IPS DF 4.7 (cell line): ENCODE measurements around the gene CACNG3.
"Not testable (repeated sequence)": the region's sequence is repeated elsewhere in the genome, so short reads cannot be mapped to it uniquely, and the experiment has no call there.

ENCODE experiments used
- DNase-seq: peaks from one replicate; pipeline ENCODE4 v3.0.0-alpha.2; 2013; ENCODE audit warnings: low spot score; ENCODE audit errors: extremely low read depth

Gene CACNG3

GRCh38 chr16:24275413-24275812, 19.3 kb downstream of the CACNG3 start:
- no peak for DNase-seq

- DNase-seq, result no peak
Measured at GRCh38 chr16:24279982-24280515, 23.9 kb downstream of the CACNG3 start.

- DNase-seq, result no peak
Measured at GRCh38 chr16:24281466-24281865, 25.3 kb downstream of the CACNG3 start.

GRCh38 chr16:24282141-24282540, 26.0 kb downstream of the CACNG3 start:
- DNase-seq, result no peak

- no peak for DNase-seq
Measured at GRCh38 chr16:24286741-24287405, 30.7 kb downstream of the CACNG3 start.

GRCh38 chr16:24288516-24288915, 32.4 kb downstream of the CACNG3 start:
- no peak for DNase-seq

GRCh38 chr16:24289166-24289700, 33.1 kb downstream of the CACNG3 start:
- no peak for DNase-seq

- DNase-seq, result no peak
Measured at GRCh38 chr16:24291932-24292331, 35.8 kb downstream of the CACNG3 start.

GRCh38 chr16:24294131-24294530, 38.0 kb downstream of the CACNG3 start:
- DNase-seq, result no peak

- no peak for DNase-seq
Measured at GRCh38 chr16:24297375-24297774, 41.2 kb downstream of the CACNG3 start.

- no peak for DNase-seq
Measured at GRCh38 chr16:24298548-24299167, 42.5 kb downstream of the CACNG3 start.

- not testable (repeated sequence) for DNase-seq
Measured at GRCh38 chr16:24300750-24301149, 44.6 kb downstream of the CACNG3 start.

GRCh38 chr16:24302636-24303035, 46.5 kb downstream of the CACNG3 start:
- no peak for DNase-seq

GRCh38 chr16:24308200-24308599, 52.1 kb downstream of the CACNG3 start:
- DNase-seq, result no peak

GRCh38 chr16:24309258-24310142, 53.4 kb downstream of the CACNG3 start:
- DNase-seq, result no peak

- no peak for DNase-seq
Measured at GRCh38 chr16:24315343-24315742, 59.2 kb downstream of the CACNG3 start.

GRCh38 chr16:24318680-24319079, 62.5 kb downstream of the CACNG3 start:
- DNase-seq, result no peak

GRCh38 chr16:24319126-24319814, 63.1 kb downstream of the CACNG3 start:
- no peak for DNase-seq

- no peak for DNase-seq
Measured at GRCh38 chr16:24322106-24322505, 66.0 kb downstream of the CACNG3 start.

- no peak for DNase-seq
Measured at GRCh38 chr16:24324421-24324820, 68.3 kb downstream of the CACNG3 start.

- DNase-seq, result no peak
Measured at GRCh38 chr16:24328835-24329452, 72.8 kb downstream of the CACNG3 start.
